ACC112 (cell line): Measurements from ENCODE around the gene COL23A1.

Source experiments
- H2AFZ ChIP-seq: fragments of 200-600 bp; sonication (generic); one replicate; pipeline ENCODE4 v1.6.0; 2017; ENCODE audit warnings: antibody characterized with exemption, low read length; ENCODE audit not compliant: unreplicated experiment
- H3K27ac ChIP-seq: fragments of 200-600 bp; sonication (generic); 2 replicates; pipeline ENCODE4 v1.5.1; 2014; ENCODE audit warnings: low read depth, mild to moderate bottlenecking, antibody characterized with exemption, low read length, moderate library complexity
- H3K27me3 ChIP-seq: fragments of 200-600 bp; sonication (generic); 2 replicates; pipeline ENCODE4 v1.6.1; 2014; ENCODE audit warnings: mild to moderate bottlenecking, antibody characterized with exemption, low read length, moderate library complexity, mixed read lengths; ENCODE audit not compliant: insufficient read depth
- H3K36me3 ChIP-seq: fragments of 200-600 bp; sonication (generic); 2 replicates; pipeline ENCODE4 v1.6.1; 2016; ENCODE audit warnings: mild to moderate bottlenecking, antibody characterized with exemption, low read length, moderate library complexity, mixed read lengths; ENCODE audit not compliant: insufficient read depth
- H3K4me1 ChIP-seq: fragments of 200-600 bp; sonication (generic); one replicate; pipeline ENCODE4 v1.6.1; 2016; ENCODE audit warnings: low read length, mixed read lengths; ENCODE audit not compliant: insufficient read depth, unreplicated experiment, control insufficient read depth
- H3K4me3 ChIP-seq: fragments of 200-600 bp; sonication (generic); 2 replicates; pipeline ENCODE4 v1.5.1; 2014; ENCODE audit warnings: mild to moderate bottlenecking, low read depth, low read length
- H3K79me2 ChIP-seq: fragments of 200-600 bp; sonication (generic); one replicate; pipeline ENCODE4 v1.6.0; 2016; ENCODE audit warnings: low read length; ENCODE audit not compliant: control insufficient read depth, unreplicated experiment, insufficient read depth

Gene COL23A1

DNA sequence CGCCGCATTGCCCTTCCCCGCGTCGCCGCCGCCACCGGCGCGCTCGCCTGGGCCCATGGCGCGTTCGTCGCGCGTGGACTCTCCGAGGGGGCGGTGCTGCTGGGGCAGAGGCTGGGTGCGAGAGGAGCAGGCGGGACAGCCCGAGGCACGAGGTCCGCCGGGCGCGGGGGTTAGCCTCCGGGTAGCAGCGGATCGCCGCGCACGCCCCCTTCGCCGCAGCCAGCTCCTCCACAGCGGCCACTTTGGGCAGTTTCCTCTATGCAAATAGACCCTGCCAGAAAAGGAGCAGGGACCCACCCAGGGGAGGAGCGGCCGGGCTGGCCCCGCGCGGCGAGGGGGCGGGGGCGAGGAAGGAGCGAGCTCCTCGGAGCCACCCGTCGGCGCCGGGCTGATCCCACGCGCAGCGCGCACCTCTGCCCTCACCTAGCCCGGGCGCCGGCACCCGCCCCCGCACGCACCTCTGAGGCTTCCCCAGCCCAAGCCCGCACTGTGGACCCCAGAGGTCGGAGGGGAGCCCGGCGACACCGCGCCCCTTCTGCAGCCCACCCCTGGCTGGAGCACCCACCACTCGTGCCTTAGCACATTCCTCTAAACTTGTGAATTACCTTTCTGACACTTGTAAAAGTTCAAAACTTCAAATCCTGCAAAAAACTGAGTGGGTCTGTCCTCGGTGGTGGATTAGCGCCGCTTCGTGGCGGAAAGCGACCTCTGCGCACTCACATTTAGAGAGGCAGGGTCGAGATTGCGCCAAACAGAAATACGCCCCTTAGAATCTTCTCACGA is at the start of gene COL23A1:
Gene COL23A1 (minus strand): TSS at position 253 of the 783 bp plus-strand sequence.
- H3K79me2 ChIP-seq: no peaks in the 10 kb centered on the region
- no peak within 1 kb of the TSS for H3K27ac ChIP-seq
- peak within 1 kb of the TSS; percentile 77 for H3K4me3 ChIP-seq
- peaks cover 43% of the 10 kb centered on the region for H3K27me3 ChIP-seq
- H3K36me3 ChIP-seq: peaks cover 7% of the 10 kb centered on the region
- H2AFZ ChIP-seq: peak within 1 kb of the TSS; percentile 73
- H3K4me1 ChIP-seq: peaks cover 9% of the 10 kb centered on the region

DNA sequence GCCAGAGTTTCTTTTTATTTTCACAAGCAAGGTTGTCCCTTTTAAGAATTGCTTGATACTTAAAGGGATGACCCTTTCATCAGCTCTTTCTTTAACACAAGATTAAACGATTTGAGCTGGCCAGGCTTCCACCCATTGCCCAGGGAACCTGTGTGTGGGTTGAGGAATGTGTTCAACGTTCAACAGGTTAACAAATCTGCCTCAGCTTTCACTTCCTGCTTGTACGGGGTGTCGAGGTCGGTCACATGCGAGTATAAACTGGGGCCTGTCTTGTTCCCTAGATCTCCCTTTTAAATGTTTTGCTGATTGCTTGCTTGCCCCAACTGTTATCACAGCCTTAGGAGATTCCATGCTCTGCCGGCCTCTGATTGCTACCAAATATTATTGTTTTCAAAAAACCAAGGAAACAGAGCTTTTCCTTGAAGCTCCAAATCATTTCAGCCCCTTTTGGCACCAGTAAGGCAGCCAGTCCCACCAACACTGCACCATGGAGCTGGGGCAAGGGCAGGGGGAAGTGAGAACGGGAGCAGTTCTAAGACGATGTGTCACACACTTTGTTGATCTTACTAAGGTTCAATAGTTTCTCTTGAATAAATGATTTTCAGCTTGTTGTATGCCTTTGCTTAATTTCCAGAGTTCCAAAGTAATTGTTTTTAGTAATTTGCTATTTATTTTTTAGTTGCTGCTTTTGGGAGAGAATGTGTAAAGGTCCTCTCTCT is 47.3 kb upstream of the COL23A1 start:
- no peaks in the 10 kb centered on the region; the same call in 1 of the 2 replicates for H3K36me3 ChIP-seq
- no peak overlapping the region for H3K4me3 ChIP-seq
- H3K4me1 ChIP-seq: peaks cover 19% of the 10 kb centered on the region
- no peak overlapping the region for H3K27ac ChIP-seq
- no peak overlapping the region for H2AFZ ChIP-seq
- H3K27me3 ChIP-seq: no peaks in the 10 kb centered on the region
- H3K79me2 ChIP-seq: no peaks in the 10 kb centered on the region

DNA sequence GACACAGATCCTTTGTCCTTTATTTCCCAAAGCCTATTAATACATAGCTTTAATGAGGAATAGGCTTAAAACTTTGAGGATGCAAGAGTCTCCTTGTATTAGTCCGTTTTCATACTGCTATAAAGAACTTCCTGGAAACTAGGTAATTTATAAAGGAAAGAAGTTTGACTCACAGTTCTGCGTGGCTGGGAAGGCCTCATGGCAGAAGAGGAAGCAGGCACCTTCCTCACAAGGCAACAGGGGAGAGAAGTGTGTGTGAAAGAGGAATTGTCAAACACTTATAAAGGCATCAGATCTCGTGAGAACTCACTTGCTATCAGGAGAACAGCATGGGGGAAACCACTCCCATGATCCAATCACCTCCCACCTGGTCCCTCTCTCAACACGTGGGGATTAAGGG is 42.1 kb upstream of the COL23A1 start:
- Histone ChIP-seq H2AFZ (no peak overlapping the region), H3K79me2 (no peaks in the 10 kb centered on the region)

DNA sequence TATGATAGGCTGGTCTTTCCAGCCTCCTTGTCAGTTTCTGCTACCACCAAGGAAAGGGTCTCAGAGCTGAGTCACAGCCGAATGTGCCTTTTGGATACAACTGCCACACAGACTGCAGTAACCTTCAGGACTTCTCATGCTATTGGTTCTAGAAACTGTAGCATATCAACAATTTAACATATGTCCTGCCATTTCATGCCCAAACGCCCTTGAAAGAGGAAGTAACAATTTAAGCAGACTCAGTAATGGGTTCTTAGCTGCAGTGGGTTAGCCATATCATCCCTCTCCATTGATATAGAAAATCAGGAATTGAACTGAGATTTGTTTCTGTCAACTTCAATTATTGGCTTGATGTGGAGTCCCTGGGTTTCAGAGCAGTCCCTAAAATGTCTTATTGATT is 40.8 kb upstream of the COL23A1 start:
- peak overlapping the region; percentile 27 for H2AFZ ChIP-seq
- H3K79me2 ChIP-seq: peaks cover 7% of the 10 kb centered on the region
- no peaks in the 10 kb centered on the region for H3K27me3 ChIP-seq
- peaks cover 11% of the 10 kb centered on the region for H3K4me1 ChIP-seq
- no peaks in the 10 kb centered on the region for H3K36me3 ChIP-seq
- H3K27ac ChIP-seq: peak overlapping the region; percentile 52
- H3K4me3 ChIP-seq: no peak overlapping the region

More for the DNA sequence above, 42.1 kb upstream of the COL23A1 start:
- no peak overlapping the region for H3K27ac ChIP-seq
- H3K27me3 ChIP-seq: no peaks in the 10 kb centered on the region
- no peaks in the 10 kb centered on the region for H3K36me3 ChIP-seq
- no peak overlapping the region for H3K4me3 ChIP-seq
- H3K4me1 ChIP-seq: peaks cover 11% of the 10 kb centered on the region

DNA sequence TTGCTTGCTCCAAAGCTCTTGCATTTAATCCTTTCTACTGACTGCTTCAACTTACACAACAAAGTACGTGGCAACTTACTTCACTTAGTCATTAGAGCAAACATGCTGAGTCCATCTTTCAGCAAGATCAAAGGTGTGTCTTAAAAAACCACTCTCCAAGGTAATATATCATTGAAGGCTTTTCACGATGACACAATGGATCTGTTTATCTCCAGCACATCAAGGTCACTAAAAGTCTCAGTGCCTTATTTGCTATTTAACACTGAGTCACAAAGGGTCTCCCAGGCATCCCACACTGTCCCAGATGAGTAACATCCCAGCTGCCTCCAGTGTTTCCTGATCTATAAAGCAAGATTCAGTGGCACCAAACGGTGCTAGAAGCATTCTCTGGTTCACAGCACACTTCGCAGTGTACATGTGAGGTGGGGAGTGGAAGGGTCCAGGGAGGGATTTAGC is 40.3 kb upstream of the COL23A1 start:
- Histone ChIP-seq H3K36me3 (no peaks in the 10 kb centered on the region), H3K79me2 (peaks cover 11% of the 10 kb centered on the region), H3K4me1 (peaks cover 11% of the 10 kb centered on the region), H2AFZ (peak overlapping the region; percentile 27), H3K27me3 (no peaks in the 10 kb centered on the region), H3K4me3 (no peak overlapping the region), H3K27ac (peak overlapping the region; percentile 52)

DNA sequence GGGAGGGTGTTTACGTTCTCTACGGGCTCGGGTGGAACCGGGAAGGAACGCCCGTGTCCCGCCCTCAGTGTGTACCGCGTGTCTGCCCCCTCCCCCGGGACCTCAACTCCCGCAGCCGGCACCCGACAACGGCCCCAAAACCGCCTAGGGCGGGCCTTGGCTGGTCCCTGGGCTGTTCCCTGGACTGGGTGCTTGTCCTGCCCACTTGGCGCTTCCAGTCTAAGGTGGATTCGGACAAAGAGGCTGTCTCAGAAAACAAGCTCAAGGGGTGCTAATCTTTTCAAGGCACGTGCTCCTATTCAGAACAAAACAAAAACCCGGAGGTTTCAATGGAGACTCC is 37.0 kb upstream of the COL23A1 start:
- H3K27ac ChIP-seq: no peak overlapping the region

DNA sequence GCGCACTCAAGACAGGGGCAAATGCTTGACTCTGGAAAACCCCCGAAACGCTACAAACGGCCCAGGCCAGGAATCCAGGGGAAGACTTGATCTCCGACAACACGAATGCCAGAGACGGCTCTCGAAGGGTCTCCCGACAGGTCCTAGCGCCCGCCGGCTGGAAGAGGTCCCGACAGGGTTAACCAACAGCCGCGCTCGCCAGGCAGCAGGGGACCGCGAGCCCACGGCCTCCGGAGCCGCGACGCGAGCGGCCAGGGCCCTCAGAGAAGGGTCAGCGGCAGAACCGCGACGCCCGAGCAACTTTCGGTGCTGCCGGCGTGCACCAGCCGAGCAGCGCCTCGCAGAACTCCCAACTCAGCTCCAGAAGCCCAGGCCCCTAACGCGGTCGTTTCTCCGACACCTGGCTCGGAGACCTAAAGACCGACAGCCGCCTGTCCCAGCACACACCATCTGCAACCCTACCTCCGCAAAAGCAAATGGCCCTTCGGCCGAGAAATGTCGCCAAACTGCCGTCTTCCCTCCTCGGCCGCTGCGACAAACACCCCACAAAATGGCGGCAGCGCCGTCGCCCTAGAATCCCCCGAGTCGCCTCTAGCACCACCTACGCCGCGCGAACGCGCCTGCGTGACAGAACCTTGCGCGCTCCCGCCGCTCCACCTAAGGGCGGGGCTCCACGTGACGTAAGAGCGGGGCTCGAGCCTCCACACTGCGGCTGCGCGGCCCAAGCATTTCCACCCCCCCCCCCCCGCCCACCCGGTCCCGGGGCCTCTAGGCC is 36.5 kb upstream of the COL23A1 start, which contains the start of gene CLK4:
Gene CLK4 (minus strand): TSS at position 567 of the 775 bp plus-strand sequence. CDS start 3,634 bp downstream, outside the sequence.
- Histone ChIP-seq H3K27me3 (no peaks in the 10 kb centered on the region), H2AFZ (peak within 1 kb of the TSS; percentile 92), H3K27ac (peak within 1 kb of the TSS; percentile 84), H3K79me2 (peaks cover 50% of the 10 kb centered on the region), H3K4me1 (peaks cover 33% of the 10 kb centered on the region), H3K4me3 (peak within 1 kb of the TSS; percentile 94), H3K36me3 (peaks cover 15% of the 10 kb centered on the region)

More for the DNA sequence above, 37.0 kb upstream of the COL23A1 start:
- H3K4me1 ChIP-seq: peaks cover 28% of the 10 kb centered on the region
- peak overlapping the region; percentile 73 for H3K4me3 ChIP-seq
- H2AFZ ChIP-seq: peak overlapping the region; percentile 92
- H3K36me3 ChIP-seq: peaks cover 10% of the 10 kb centered on the region
- no peaks in the 10 kb centered on the region for H3K27me3 ChIP-seq
- peaks cover 44% of the 10 kb centered on the region for H3K79me2 ChIP-seq

DNA sequence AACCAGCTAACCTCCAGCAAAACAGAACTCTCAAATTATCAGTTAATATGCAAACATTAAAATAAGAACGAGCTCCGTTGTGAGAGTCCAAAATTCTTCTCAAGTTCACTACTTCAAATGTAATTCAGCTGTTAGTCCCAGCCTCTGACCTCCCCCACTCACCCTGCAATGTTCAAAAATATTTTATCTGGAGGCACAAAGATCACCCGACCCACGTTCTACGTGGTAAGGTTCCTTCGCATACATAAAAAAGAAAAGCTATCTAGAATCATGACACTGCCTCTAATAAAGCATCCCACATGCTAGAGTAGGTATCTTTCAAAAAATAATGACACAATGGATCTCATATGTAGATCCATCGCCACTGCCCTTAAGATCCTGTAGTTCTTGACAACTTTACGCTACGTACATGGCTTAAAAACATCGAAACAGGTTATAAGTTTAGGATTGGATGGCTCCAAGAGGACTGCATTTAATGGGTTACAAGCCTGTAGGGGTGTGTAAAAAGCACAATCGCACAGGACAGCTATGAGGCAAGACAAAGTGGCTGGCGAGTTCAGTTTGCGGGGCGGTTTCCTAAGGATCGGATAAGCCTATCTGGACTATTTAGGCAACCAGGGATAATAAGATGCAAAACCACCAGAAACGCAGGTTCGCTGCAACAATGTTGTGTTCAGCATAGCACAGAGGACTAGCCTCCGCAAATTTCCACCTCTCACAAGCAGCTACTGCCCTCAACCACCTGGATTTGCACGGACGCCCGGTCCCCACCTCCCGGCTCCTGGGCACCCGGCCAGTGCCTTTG is 35.7 kb upstream of the COL23A1 start:
- peak overlapping the region; percentile 94 for H3K4me3 ChIP-seq
- peaks cover 23% of the 10 kb centered on the region for H3K36me3 ChIP-seq
- H3K4me1 ChIP-seq: peaks cover 30% of the 10 kb centered on the region
- peak overlapping the region; percentile 84 for H3K27ac ChIP-seq
- no peaks in the 10 kb centered on the region for H3K27me3 ChIP-seq
- H3K79me2 ChIP-seq: peaks cover 54% of the 10 kb centered on the region
- H2AFZ ChIP-seq: no peak overlapping the region

DNA sequence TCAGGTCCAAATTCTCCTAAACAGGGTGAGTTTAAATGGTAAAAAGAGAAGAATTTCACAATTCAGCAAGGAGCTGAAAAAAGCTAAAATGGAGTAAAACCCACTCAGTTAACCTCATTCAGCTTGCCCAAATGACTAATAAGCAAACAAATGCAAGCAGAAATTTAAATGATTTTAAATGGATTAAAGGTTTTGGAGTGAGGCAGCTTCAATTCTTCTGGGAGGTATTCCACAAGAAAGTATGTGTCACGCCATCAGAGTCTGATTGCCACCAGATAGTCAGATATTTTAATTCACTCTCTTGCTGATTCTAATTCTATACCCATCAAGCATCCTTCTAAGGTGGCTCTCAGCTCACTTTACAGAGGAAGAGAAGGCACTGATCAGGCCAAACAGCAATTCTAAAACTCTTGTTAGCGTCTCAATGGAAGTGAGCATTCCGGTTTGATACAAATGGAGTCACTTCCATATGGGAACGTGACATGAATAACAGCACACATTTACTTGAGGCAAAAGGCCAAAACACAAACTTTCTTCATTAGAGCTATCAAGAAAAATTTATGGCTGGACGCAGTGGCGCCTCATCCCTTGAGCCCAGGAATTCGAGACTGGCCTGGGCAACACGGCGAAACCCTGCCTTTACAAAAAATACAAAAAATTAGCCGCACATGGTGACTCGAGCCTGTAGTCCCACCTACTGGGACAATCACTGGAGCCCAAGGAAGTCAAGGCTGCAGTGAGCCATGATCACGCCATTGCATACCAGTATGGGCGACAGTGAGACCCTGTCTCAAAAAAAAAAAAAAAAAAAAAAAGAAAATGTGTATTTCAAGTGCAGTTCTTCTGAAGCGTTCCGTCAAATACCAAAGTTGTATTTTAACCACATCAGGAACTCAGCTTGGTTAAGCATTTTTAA is 34.7 kb upstream of the COL23A1 start:
- peaks cover 64% of the 10 kb centered on the region for H3K79me2 ChIP-seq
- H3K4me3 ChIP-seq: peak overlapping the region; percentile 94
- peaks cover 33% of the 10 kb centered on the region for H3K36me3 ChIP-seq
- H2AFZ ChIP-seq: peak overlapping the region; percentile 6
- H3K4me1 ChIP-seq: peaks cover 26% of the 10 kb centered on the region
- H3K27me3 ChIP-seq: no peaks in the 10 kb centered on the region
- H3K27ac ChIP-seq: peak overlapping the region; percentile 84
